HG02610 (cell line): ENCODE measurements around the gene HSPH1.
A peak's percentile ranks its signal among the peaks of the same experiment; 100 is the strongest.

ENCODE experiments used
- ATAC-seq: cut with Tn5 transposase; IDR thresholded peaks from one replicate; pipeline ENCODE4 v1.9.1; 2021; ENCODE audit warnings: mild to moderate bottlenecking, moderate library complexity; ENCODE audit not compliant: unreplicated experiment

HSPH1 gene

GRCh38 chr13:31161557-31162150 is at the start of gene HSPH1:
Gene HSPH1, minus strand, starts transcription at chr13:31161904. Its CDS starts 322 bp downstream, at chr13:31161582.
- peak; percentile 84 for ATAC-seq

GRCh38 chr13:31209841-31210210 is 48.1 kb upstream of the HSPH1 start:
- ATAC-seq, result no peak

DNA sequence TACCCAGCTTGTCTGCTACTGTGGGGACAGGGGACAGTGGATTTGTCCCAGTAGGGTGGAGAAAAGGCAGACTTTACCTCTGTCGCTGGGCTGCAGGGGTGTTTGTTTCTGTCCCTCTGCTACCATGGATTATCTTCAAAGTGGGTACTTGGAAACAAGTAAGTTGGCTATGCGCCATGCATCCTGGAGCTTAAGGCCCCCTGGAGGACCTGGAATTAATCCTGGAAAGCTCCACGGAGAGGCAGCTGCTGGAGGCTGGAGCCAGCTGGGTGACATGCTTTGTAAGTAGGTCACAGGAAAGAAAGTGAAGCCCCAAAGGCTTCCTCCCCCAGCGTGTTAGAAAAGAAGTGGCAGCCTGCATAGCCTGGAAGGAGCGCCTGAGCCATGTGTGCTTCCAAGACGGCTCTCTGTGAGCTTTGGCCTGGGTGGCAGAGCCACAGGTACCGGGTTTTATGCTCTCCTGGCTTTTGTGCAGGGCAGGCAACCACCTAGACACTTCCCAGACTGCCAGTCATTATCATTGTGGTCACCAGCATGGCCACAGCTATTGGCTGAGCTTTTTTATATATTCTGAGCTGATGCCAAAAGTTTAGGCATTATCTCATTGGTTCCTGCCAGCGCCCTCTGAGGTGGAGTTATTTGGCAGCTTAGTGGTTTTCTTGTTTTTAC is 47.6 kb upstream of the HSPH1 start:
- no peak for ATAC-seq

DNA sequence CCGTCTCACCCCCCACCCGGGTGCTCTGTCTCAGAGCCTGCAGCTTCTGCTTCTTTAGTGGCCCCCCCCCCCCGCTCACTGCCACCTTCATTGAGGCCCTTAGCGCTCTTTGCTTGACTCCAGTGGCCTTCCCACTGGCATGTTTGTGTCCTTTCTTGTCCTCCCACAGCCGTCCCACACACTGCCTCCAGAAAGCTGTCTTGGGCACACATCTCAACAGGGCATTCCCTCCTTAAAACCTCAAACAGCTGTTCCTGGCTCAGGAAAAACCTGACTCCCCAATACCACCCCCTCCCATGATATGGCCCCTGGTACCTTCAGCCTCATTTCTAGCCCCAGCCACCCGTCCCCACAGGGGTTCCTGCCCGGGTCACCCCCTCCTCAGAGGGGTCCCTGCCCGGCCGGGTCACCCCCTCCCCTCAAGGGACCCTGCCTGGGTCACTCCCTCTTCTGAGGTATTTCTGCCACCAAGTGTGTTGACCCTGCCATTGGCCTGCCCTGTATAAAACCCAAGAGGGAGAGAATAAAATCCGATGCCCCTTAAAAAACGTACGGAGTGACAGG is 46.9 kb upstream of the HSPH1 start:
- no peak for ATAC-seq

GRCh38 chr13:31207661-31208552 is 46.2 kb upstream of the HSPH1 start:
- no peak for ATAC-seq

DNA sequence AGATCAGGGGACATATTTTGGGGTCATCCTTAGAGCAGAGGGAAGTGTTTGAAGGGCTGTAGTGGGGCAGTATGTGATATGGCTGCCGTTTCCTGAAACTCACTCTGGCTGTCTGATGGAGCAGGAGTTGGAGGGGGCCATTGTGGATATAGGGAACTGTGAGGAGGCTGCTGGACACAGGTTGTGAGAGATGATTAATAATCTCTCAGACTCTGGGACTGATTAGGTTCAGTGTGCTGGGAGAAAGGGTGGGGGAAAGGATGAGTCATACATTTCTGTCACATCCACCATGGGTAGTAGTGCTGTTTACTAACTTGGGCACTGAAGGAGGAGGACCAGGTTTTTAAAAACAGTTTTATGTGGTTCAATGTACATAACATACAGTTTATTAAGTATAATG is 42.9 kb upstream of the HSPH1 start:
- no peak for ATAC-seq

- no peak for ATAC-seq
These were observed 39.8 kb upstream of the HSPH1 start for GRCh38 chr13:31201341-31202031.

GRCh38 chr13:31200637-31200971 is 38.9 kb upstream of the HSPH1 start:
- peak; percentile 8 for ATAC-seq

DNA sequence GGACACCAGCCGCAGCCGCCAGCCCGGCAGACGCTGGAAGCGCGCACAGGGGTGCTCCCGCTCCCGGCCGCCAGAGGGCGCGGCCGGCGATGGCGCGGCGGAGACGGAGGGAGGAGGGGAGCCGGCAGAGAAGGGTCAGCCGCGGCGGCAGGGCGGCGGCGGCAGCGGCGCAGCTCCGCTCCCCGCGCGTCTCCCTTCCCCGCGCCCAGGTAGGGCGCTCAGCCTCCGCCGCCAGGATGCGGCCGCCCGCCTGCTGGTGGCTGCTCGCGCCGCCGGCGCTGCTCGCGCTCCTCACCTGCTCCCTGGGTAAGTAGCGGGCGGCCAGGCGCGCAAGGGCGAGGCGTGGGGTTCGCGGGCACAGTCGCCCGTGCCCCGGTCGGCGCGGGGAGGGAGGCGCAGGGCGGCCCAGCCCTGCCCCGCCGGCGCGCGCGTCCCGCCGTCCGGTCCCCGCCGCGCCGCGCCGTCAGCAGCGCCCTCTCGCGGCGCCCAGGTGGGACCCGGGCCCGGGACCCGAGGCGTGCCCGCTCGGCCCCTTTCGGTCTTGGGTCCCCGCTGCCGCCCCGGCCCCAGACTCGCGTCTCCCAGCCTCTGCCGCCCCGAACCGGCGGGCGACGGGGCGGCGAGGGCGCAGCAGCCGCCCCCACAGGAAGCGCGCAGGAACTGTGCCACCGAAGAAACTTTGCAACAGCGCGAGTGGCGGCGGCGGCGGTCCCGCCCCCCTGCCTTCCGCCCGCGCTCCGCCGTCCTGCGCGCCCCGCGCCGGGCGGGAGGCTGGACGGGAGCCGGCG is 38.3 kb upstream of the HSPH1 start, which contains the start of gene B3GLCT:
Gene B3GLCT, plus strand, starts transcription at position 127 of the 788 bp plus-strand sequence. Its CDS starts 110 bp downstream, at position 237.
- peak; percentile 90 for ATAC-seq

- no peak for ATAC-seq
These were observed 37.8 kb upstream of the HSPH1 start for GRCh38 chr13:31199527-31199848.

DNA sequence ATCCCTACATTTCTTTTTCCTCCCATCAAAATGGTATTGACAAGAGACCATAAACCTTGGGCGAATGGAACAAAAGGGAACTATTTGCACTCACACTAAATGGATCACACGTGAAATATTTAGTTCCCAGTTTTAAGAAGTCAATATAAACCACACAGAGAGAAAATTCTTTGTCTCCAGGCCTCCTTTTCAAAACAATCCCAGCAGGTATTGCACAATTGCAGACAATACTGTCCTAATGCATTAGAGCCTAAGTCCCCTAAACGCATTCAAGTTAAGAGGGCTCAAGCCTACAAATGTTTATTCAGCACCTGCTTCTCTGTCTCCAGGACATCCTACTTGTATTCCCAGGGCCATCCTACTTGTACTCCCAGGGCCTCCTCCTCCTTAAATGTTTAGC is 36.8 kb upstream of the HSPH1 start:
- ATAC-seq, result no peak

DNA sequence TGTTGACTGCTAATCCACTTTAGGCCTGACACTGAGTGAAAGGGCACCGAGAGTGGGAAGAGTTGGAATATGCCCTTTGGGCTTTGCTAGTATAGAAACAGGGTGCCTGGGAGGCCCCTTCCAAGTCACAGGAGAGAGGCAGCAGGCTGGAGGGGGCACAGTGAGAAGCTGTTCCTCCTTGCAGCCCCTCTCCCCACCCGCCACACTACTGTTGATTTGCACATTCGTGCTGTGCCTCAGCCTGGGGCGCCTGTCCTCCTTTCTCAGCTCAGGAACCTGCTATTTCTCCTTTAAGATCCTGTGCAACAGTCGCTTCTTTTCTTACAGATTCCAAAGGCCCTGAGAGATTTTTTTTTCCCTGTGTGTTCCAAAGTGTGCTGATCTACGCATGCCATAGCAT is 35.3 kb upstream of the HSPH1 start:
- ATAC-seq, result no peak

DNA sequence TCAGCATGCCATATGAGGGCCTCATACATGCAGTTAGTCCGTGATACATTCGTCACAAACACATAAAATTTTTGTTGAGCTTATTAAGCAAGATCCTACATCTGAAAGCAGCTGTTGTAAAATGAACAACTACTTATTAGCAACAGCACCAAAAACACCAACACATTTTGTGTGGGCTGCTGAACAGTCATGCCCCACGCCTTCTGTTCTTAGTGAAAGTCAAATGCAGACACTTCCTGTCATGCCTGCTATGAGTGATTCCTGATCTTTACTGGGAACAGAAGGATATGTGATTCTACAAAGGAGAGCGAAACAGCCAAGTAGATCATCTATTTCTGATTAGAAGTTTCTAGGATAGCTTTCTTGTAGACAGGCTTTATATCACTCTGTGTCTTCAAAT is 33.9 kb upstream of the HSPH1 start:
- ATAC-seq, result no peak

DNA sequence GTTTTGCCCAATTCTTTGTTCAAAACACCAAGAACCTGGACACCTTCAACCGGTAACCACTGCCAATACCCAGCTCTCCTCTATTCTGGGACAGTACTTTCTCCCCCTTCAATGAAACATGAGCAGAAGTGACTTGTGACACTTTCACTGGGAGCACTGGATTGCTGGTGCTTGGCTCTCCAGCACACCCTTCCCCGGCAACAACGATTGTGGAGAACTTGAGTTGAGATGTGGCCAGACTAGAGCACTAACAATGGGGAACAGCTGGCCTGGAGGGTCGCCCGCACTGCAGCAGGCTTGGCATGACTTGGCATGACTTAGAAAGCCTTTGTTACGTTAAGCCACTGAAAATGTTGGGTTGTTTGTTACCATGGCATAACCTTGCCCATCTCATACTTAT is 30.6 kb upstream of the HSPH1 start:
- no peak for ATAC-seq

DNA sequence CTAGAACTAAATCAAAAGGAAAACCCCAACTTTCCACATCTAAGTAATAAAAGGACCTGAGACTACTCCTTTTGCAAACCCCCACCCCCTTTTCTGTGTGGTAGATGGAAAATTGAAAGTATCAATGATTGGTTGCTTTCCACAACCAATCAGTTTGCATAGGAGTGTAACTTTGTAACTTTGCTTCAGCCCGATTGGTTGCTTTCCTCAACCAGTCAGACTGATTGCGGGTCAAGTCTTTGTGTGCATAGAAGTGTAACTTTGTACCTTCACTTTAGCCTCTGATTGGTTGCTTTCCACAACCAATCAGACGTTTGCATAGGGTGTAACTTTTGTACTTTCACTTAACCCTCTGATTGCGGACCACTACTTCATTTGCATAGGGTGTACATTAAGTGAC is 30.0 kb upstream of the HSPH1 start:
- no peak for ATAC-seq

GRCh38 chr13:31184981-31185645 is 23.4 kb upstream of the HSPH1 start:
- no peak for ATAC-seq

- ATAC-seq, result no peak
These were observed 22.7 kb upstream of the HSPH1 start for GRCh38 chr13:31184451-31184850.

DNA sequence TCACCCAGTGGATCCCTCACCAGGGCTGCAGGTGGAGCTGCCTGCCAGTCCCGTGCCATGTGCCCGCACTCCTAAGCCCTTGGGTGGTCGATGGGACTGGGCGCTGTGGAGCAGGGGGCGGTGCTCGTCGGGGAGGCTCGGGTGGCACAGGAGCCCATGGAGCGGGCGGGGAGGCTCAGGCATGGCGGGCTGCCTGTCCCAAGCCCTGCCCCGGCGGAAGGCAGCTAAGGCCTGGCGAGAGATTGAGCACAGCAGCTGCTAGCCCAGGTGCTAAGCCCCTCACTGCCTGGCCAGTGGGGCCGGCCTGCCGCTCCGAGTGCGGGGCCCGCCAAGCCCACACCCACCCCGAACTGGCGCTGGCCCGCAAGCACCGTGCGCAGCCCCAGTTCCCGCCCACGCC is 21.3 kb upstream of the HSPH1 start:
- no peak for ATAC-seq

GRCh38 chr13:31179754-31180153 is 18.1 kb upstream of the HSPH1 start:
- ATAC-seq, result no peak

- no peak for ATAC-seq
These were observed 17.5 kb upstream of the HSPH1 start for GRCh38 chr13:31179241-31179640.
